ENCODE measurements around the gene TMEM233. TPM values are rescaled to one million over a fixed set of nuclear protein-coding genes. Genes with fewer than 3 reads are reported as not detected.

The TMEM233 gene
- total RNA-seq, 1 donor from 2014 or later: not detected

DNA sequence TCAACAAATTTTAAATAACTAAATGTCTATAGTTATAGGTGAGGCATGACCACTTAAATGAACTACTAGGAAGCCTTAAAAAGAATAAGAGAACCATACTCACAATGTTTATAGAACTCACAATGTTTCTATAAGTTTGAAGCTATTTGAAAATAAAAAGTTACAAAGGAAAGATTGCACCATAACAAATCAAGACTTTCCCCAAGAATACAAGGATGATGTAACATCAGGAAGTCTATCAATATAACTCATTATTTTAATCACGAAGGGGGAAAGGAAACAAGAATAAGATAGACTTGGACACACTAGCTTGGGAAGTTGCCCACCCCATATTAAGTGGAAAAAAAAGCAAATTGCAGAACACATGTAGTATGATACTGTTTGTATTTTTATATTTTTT is 26.9 kb downstream of the TMEM233 start:
- H3K36me3 Mint-ChIP-seq (ENCODE audit: low read depth): no peaks in the 10 kb centered on the region
- no peak overlapping the region for H3K4me3 Mint-ChIP-seq
- ATAC-seq (ENCODE audit: low read depth) (no peak), DNase-seq (no peak)
- H3K27me3 Mint-ChIP-seq: peaks cover 16% of the 10 kb centered on the region
- H3K9me3 Mint-ChIP-seq: peaks cover 8% of the 10 kb centered on the region
- POLR2A ChIA-PET: no interaction called here
- H3K27ac Mint-ChIP-seq: no peak overlapping the region
- TF ChIP-seq, protein P1, sequence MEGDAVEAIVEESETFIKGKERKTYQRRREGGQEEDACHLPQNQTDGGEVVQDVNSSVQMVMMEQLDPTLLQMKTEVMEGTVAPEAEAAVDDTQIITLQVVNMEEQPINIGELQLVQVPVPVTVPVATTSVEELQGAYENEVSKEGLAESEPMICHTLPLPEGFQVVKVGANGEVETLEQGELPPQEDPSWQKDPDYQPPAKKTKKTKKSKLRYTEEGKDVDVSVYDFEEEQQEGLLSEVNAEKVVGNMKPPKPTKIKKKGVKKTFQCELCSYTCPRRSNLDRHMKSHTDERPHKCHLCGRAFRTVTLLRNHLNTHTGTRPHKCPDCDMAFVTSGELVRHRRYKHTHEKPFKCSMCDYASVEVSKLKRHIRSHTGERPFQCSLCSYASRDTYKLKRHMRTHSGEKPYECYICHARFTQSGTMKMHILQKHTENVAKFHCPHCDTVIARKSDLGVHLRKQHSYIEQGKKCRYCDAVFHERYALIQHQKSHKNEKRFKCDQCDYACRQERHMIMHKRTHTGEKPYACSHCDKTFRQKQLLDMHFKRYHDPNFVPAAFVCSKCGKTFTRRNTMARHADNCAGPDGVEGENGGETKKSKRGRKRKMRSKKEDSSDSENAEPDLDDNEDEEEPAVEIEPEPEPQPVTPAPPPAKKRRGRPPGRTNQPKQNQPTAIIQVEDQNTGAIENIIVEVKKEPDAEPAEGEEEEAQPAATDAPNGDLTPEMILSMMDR (IDR thresholded peaks at IDR 0.05): no peak
- H3K4me1 Mint-ChIP-seq: no peaks in the 10 kb centered on the region
- CTCF ChIA-PET: no interaction called here
- intact Hi-C loops (cut with micrococcal nuclease): no loop called here

DNA sequence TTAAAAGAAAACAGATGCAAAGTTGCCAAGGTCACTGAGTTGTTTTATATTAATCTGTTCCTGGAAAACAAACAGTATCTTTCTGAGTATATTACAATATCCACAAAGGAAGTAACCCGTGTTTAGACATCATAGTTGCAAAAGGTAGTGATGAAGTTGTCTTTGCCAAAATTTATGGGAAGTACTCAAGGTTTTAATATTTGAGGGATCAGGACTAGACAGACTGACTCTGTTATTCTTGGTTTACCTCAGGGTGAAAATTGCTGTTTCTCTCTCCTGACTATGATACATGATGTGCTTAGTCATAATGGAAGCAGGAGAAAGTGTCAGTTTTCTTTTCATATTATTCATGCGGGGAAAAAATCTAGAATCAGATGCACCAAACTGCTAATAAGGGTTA is 28.3 kb downstream of the TMEM233 start:
- Mint-ChIP-seq H3K27ac (no peak overlapping the region), H3K36me3 (ENCODE audit: low read depth) (no peaks in the 10 kb centered on the region), H3K4me3 (no peak overlapping the region), H3K27me3 (peaks cover 16% of the 10 kb centered on the region), H3K9me3 (peaks cover 8% of the 10 kb centered on the region), H3K4me1 (no peaks in the 10 kb centered on the region)
- TF ChIP-seq, protein P1 (IDR thresholded peaks at IDR 0.05): no peak
- no peak for DNase-seq
- intact Hi-C loops (cut with micrococcal nuclease): no loop called here
- ATAC-seq (ENCODE audit: low read depth): no peak
- POLR2A ChIA-PET: no interaction called here
- CTCF ChIA-PET: no interaction called here

DNA sequence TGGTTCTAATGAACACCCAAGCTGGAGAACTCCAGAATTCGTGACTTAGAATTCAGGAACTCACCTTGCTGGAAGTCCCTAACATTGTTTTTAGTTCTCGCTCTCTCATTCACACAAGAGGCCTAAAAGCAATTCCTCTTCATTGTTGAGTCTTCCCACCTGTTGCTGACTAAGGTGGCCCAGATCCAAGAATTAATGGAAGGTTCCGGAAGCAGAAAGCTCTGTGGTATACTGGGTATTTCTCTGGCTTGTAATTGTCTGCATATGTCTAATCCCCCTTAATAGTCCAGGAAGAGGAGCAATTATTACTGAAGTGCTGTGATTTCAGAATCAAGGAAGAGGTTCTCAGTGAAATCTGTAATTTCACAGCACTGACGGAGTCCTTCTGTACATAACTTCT is 31.4 kb downstream of the TMEM233 start:
- Mint-ChIP-seq H3K36me3 (ENCODE audit: low read depth) (no peaks in the 10 kb centered on the region), H3K4me1 (no peaks in the 10 kb centered on the region), H3K27me3 (peaks cover 18% of the 10 kb centered on the region), H3K27ac (no peak overlapping the region), H3K4me3 (no peak overlapping the region), H3K9me3 (no peaks in the 10 kb centered on the region)
- intact Hi-C loops (cut with micrococcal nuclease): no loop called here
- CTCF ChIA-PET: no interaction called here
- no peak for DNase-seq
- no peak for ATAC-seq (ENCODE audit: low read depth)
- TF ChIP-seq, protein P1 (IDR thresholded peaks at IDR 0.05): no peak
- POLR2A ChIA-PET: no interaction called here

DNA sequence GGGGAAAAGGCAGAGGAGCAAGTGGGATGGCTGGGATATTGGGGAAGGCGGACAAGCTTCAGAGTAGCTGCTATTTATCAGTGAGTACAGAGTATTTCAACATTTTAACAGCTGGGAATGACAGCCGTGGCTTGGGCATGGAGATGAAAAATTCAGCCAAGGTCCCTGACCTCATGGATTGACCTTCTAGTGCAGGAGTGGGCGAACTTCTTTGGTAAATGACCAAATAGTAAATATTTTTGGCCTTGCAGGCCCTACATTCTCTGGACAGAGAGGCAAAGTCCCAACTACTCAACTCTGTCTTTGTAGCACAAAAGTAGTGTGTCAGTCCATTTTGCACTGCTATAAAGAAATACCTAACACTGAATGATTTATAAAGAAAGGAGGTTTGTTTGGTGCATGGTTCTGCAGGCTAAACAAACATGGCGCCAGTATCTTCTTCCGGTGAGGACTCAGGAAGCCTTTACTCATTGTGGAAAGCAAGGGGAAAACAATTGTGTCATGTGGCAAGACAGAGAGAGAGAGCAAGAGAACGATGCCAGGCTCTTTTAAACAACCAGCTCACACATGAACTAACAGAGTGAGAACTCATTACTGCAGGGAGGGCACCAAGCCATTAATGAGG is 33.6 kb downstream of the TMEM233 start:
- ChIA-PET POLR2A (no interaction called here), CTCF (no interaction called here)
- no peaks in the 10 kb centered on the region for H3K4me1 Mint-ChIP-seq
- peaks cover 15% of the 10 kb centered on the region for H3K27me3 Mint-ChIP-seq
- TF ChIP-seq, protein P1 (IDR thresholded peaks at IDR 0.05): no peak
- no peak for DNase-seq
- intact Hi-C loops (cut with micrococcal nuclease): no loop called here
- H3K4me3 Mint-ChIP-seq: no peak overlapping the region
- no peaks in the 10 kb centered on the region for H3K36me3 Mint-ChIP-seq (ENCODE audit: low read depth)
- H3K9me3 Mint-ChIP-seq: no peaks in the 10 kb centered on the region
- no peak for ATAC-seq (ENCODE audit: low read depth)
- no peak overlapping the region for H3K27ac Mint-ChIP-seq

DNA sequence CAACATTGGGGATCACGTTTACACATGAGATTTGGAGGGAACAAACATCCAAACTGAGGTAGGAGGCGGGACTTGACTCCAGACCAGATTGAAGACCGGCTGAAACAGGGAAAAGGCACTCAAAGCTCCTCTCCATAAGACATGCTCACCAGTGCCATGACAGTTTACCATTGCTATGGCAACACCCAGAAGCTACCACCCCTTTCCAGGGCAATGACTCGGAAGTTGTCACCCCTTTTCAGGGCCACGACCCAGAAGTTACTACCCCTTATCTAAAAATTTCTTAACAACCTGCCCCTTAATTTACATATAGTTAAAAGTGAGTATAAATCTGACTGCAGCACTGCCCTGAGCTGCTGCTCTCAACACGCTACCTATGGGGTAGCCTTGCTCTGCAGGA is 34.1 kb downstream of the TMEM233 start:
- DNase-seq (no peak), ATAC-seq (ENCODE audit: low read depth) (no peak)
- POLR2A ChIA-PET: no interaction called here
- Mint-ChIP-seq H3K4me1 (no peaks in the 10 kb centered on the region), H3K36me3 (ENCODE audit: low read depth) (no peaks in the 10 kb centered on the region), H3K4me3 (no peak overlapping the region), H3K27me3 (peaks cover 15% of the 10 kb centered on the region), H3K27ac (no peak overlapping the region), H3K9me3 (no peaks in the 10 kb centered on the region)
- CTCF ChIA-PET: no interaction called here
- intact Hi-C loops (cut with micrococcal nuclease): no loop called here
- TF ChIP-seq, protein P1 (IDR thresholded peaks at IDR 0.05): no peak
